PC-3 (cell line): ENCODE measurements around the gene MITF. TPM values are rescaled to one million over a fixed set of nuclear protein-coding genes. Genes with fewer than 3 reads are reported as not detected.

ENCODE experiments used
- ATAC-seq: fragments of 200-7000 bp; cut with Tn5 transposase; 2 replicates; pipeline ENCODE4 v1.9.1; 2020; ENCODE audit warnings: mild to moderate bottlenecking, moderate library complexity
- BruUV-seq: library from RNA; stranded (reverse); fragments of 400-500 nt; replicated peaks from 2 replicates; lab custom pipeline; 2021; lab: Mats Ljungman, UMichigan
- CTCF ChIA-PET: fragments of 300-600 bp; sonication (Branson Sonifier 250); formaldehyde crosslinking; loops from one replicate; lab custom pipeline; 2022; ENCODE audit warnings: antibody characterized with exemption; lab: Charles Lee
- POLR2A ChIA-PET: fragments of 300-600 bp; sonication (Branson Sonifier 250); formaldehyde crosslinking; loops from one replicate; lab custom pipeline; 2022; ENCODE audit warnings: antibody characterized with exemption; ENCODE audit not compliant: unreplicated experiment; lab: Charles Lee
- DNase-seq: peaks from one replicate; pipeline ENCODE4 v3.0.0-alpha.2; 2015
- H2AFZ ChIP-seq: fragments of 300-600 bp; sonication (generic); 2 replicates; pipeline ENCODE4 v1.6.0; 2016; ENCODE audit warnings: antibody characterized with exemption, low read length
- H3F3A ChIP-seq: fragments of 300-600 bp; sonication (generic); one replicate; pipeline ENCODE4 v1.6.0; 2017; ENCODE audit warnings: antibody characterized with exemption, low read length, control low read depth, mild to moderate bottlenecking; ENCODE audit not compliant: unreplicated experiment
- H3K27ac ChIP-seq: fragments of 300-600 bp; sonication (generic); 2 replicates; pipeline ENCODE4 v1.5.1; 2016; ENCODE audit warnings: mild to moderate bottlenecking, low read length
- H3K27me3 ChIP-seq: fragments of 300-600 bp; sonication (generic); 2 replicates; pipeline ENCODE4 v1.6.1; 2016; ENCODE audit warnings: low read length, mixed read lengths
- H3K36me3 ChIP-seq: fragments of 300-600 bp; sonication (generic); 2 replicates; pipeline ENCODE4 v1.6.1; 2016; ENCODE audit warnings: low read depth, mixed run types, low read length, mixed read lengths
- H3K4me1 ChIP-seq: fragments of 300-600 bp; sonication (generic); 2 replicates; pipeline ENCODE4 v1.5.1; 2016; ENCODE audit warnings: low read length; ENCODE audit not compliant: insufficient read depth
- H3K4me2 ChIP-seq: fragments of 300-600 bp; sonication (generic); 2 replicates; pipeline ENCODE4 v1.6.0; 2016; ENCODE audit warnings: low read length
- H3K4me3 ChIP-seq: fragments of 300-600 bp; sonication (generic); 2 replicates; pipeline ENCODE4 v1.5.1; 2016; ENCODE audit warnings: mild to moderate bottlenecking, low read length, mixed read lengths
- H3K79me2 ChIP-seq: fragments of 300-600 bp; sonication (generic); 2 replicates; pipeline ENCODE4 v1.6.1; 2017; ENCODE audit warnings: low read length, mixed read lengths
- H3K9ac ChIP-seq: fragments of 300-600 bp; sonication (generic); 2 replicates; pipeline ENCODE4 v1.6.0; 2016; ENCODE audit warnings: mild to moderate bottlenecking, low read length
- H3K9me2 ChIP-seq: fragments of 300-600 bp; sonication (generic); replicated peaks from 2 replicates; pipeline ENCODE4 v1.6.1; 2016; ENCODE audit warnings: mixed run types, low read length, mixed read lengths
- H3K9me3 ChIP-seq: fragments of 300-600 bp; sonication (generic); 2 replicates; pipeline ENCODE4 v1.6.1; 2016; ENCODE audit warnings: low read length, mixed read lengths
- H4K20me1 ChIP-seq: fragments of 300-600 bp; sonication (generic); 2 replicates; pipeline ENCODE4 v1.6.1; 2016; ENCODE audit warnings: low read length, mixed read lengths
- EZH2 ChIP-seq: fragments of 300-600 bp; sonication (generic); IDR thresholded peaks from one replicate; pipeline ENCODE4 v1.6.1; 2017; ENCODE audit warnings: antibody characterized with exemption, mild to moderate bottlenecking, low read length; ENCODE audit not compliant: unreplicated experiment
- EZH2phosphoT487 ChIP-seq: fragments of 300-600 bp; sonication (generic); IDR thresholded peaks from 2 replicates; pipeline ENCODE4 v1.6.1; 2018; ENCODE audit warnings: mild to moderate bottlenecking, antibody characterized with exemption, low read length, borderline replicate concordance
- intact Hi-C: fragments of 100-400 bp; cut with micrococcal nuclease; formaldehyde crosslinking; loops from 2 replicates; pipeline ENCODE4 v1.9.0; 2023
- total RNA-seq: library from RNA; depleted of rRNA; stranded (reverse); fragments of >200 nt; gene quantifications from 2 replicates; pipeline ENCODE4 v1.2.3, GENCODE V29; 2014
- TF ChIP-seq, protein P1 (sequence below): fragments of 300-600 bp; sonication (generic); conservative IDR thresholded peaks from 2 replicates; pipeline ENCODE4 v1.5.1; 2017; ENCODE audit warnings: antibody characterized with exemption, low read depth, mild to moderate bottlenecking, low read length

The MITF gene
- total RNA-seq, 1 experiment from 2014 or later, result 7.6 TPM

GRCh38 chr3:69738859-69739203 lies 433 bp upstream of the MITF start:
- H3K4me1 ChIP-seq, result no peaks in the 10 kb centered on the region
- BruUV-seq, result no TSS peak
- H3K27ac ChIP-seq, result no peak overlapping the region
- H3K4me3 ChIP-seq, result peak overlapping the region; percentile 80
- H4K20me1 ChIP-seq, result no peaks in the 10 kb centered on the region
- POLR2A ChIA-PET, result interaction anchor here (0.5 to 0.6 kb wide), 2 partner anchors 30 to 53 kb away, joined by 4 to 5 read pairs; no protein-coding TSS in a partner anchor
- no peaks in the 10 kb centered on the region for H3K27me3 ChIP-seq
- H3K36me3 ChIP-seq, result no peaks in the 10 kb centered on the region
- CTCF ChIA-PET, result interaction anchor here (0.6 to 0.7 kb wide), 2 partner anchors 43 to 46 kb away, joined by 3 to 4 read pairs; no protein-coding TSS in a partner anchor
- peak overlapping the region; percentile 93 for H3K4me2 ChIP-seq
- peak overlapping the region; percentile 39 for H3K9ac ChIP-seq
- H3K9me2 ChIP-seq, result no peaks in the 10 kb centered on the region
- H3K9me3 ChIP-seq, result no peaks in the 10 kb centered on the region
- DNase-seq, result peak; percentile 2
- H2AFZ ChIP-seq, result peak overlapping the region; percentile 88
- peaks cover 9% of the 10 kb centered on the region; the same call in 1 of the 2 replicates for H3K79me2 ChIP-seq
- intact Hi-C loops, result loop anchor here (1.0 to 2.0 kb wide), 4 partner anchors 24 to 48 kb away; no protein-coding TSS in a partner anchor
- ATAC-seq, result peak; percentile 6; the same call in 1 of the 2 replicates
- TF ChIP-seq EZH2phosphoT487 (no peak), EZH2 (no peak)
- TF ChIP-seq, protein P1, sequence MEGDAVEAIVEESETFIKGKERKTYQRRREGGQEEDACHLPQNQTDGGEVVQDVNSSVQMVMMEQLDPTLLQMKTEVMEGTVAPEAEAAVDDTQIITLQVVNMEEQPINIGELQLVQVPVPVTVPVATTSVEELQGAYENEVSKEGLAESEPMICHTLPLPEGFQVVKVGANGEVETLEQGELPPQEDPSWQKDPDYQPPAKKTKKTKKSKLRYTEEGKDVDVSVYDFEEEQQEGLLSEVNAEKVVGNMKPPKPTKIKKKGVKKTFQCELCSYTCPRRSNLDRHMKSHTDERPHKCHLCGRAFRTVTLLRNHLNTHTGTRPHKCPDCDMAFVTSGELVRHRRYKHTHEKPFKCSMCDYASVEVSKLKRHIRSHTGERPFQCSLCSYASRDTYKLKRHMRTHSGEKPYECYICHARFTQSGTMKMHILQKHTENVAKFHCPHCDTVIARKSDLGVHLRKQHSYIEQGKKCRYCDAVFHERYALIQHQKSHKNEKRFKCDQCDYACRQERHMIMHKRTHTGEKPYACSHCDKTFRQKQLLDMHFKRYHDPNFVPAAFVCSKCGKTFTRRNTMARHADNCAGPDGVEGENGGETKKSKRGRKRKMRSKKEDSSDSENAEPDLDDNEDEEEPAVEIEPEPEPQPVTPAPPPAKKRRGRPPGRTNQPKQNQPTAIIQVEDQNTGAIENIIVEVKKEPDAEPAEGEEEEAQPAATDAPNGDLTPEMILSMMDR, result no peak
- H3F3A ChIP-seq, result no peaks in the 10 kb centered on the region

DNA sequence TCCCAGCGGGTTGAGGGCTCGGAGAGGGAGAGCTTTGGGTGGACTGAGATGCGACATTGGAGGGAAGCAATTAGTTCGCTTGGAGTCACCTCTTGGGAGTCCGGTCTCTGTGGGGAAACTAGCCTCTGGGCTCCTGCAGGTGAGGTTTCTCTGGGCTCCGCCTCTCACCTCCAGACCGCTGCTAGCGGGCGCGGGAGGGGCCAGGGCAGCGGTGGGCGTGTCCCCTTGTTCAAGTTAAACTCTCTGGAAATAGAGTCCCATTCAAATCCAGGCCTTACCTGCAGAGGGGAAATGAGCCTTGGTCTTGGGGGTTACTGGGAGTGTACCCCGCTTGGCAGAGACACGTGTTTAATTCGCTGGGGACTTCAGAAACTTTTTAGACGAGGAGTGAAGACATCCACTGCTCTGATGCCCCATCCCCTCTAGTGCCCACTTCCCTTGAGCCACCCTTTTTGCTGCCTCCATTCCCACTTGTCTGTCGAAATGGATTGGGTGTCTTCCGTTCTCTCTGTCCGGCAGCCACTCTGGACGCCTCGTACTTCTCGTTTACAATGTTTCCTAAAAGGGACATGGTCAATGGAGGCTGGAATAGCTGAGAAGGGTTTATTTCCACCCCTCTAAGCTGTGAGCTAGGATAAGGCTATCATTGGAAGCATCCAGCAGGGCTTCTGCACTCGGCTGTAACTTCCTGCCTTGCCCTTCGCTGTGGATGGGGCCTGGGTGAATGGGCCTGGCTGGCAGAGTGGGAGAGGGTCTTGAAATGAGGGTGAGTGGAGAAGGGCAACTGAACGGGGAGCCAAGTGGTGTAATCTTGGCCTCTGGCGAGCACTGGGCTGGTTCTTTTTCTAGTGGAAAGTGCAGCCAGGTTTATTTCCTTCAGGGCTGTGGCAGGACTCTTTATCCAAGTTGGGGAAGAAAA lies 1.1 kb downstream of the MITF start:
- no TSS peak for BruUV-seq
- DNase-seq, result peak; percentile 51

More for the DNA sequence above, 1.1 kb downstream of the MITF start:
- Histone ChIP-seq H2AFZ (peak overlapping the region; percentile 88), H3K4me1 (no peaks in the 10 kb centered on the region), H3K9me3 (no peaks in the 10 kb centered on the region), H4K20me1 (no peaks in the 10 kb centered on the region), H3K79me2 (peaks cover 9% of the 10 kb centered on the region; the same call in 1 of the 2 replicates), H3K4me2 (peak overlapping the region; percentile 93), H3K9me2 (no peaks in the 10 kb centered on the region), H3F3A (no peaks in the 10 kb centered on the region), H3K27me3 (no peaks in the 10 kb centered on the region), H3K9ac (no peak overlapping the region; the same call in 1 of the 2 replicates), H3K27ac (no peak overlapping the region), H3K36me3 (no peaks in the 10 kb centered on the region), H3K4me3 (peak overlapping the region; percentile 80)
- ChIA-PET POLR2A (no interaction called here), CTCF (no interaction called here)
- intact Hi-C loops, result no loop called here
- ATAC-seq, result peak; percentile 47
- TF ChIP-seq, protein P1, result no peak
- TF ChIP-seq EZH2 (no peak), EZH2phosphoT487 (no peak)
